BE2C (cell line): ENCODE measurements around the gene MBD2.

Experiments
- DNase-seq: peaks from one replicate; pipeline ENCODE4 v3.0.0-alpha.2; 2020
- H3K27me3 ChIP-seq: fragments of 250-450 bp; sonication (Bioruptor Pico); 2 replicates; pipeline ENCODE4 v1.5.1; 2020; ENCODE audit warnings: mild to moderate bottlenecking
- H3K36me3 ChIP-seq: fragments of 250-450 bp; sonication (Bioruptor Pico); 2 replicates; pipeline ENCODE4 v1.5.1; 2020; ENCODE audit warnings: mild to moderate bottlenecking
- H3K4me1 ChIP-seq: fragments of 250-450 bp; sonication (Bioruptor Pico); 2 replicates; pipeline ENCODE4 v1.5.1; 2020
- H3K4me3 ChIP-seq: 2 replicates; pipeline ENCODE4 v1.5.1; 2011; ENCODE audit warnings: low read depth, low read length
- H3K9me3 ChIP-seq: fragments of 250-450 bp; sonication (Bioruptor Pico); 2 replicates; pipeline ENCODE4 v1.5.1; 2020
- CTCF ChIP-seq: IDR thresholded peaks from 2 replicates; pipeline ENCODE4 v1.5.1; 2012; ENCODE audit warnings: mild to moderate bottlenecking, low read depth, low read length

MBD2 gene

DNA sequence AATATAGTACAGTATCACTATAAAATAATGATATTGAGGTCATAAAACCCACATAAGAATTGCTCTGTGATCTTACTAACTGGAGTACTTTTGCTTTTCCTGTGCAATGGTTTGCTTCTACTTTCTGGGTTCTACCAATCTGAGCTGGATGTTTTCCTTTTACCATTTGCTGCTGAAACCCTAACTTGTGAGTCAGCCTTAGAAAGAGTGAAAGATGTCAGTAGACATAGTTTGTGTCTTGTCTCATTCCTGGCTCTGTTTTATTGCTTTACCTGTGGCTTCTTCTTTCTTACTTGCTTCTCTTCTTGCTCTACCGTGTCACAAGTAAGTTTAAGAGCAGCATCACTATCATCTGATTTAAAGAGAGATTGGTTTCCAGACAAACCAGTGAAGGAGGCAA lies 61.0 kb downstream of the MBD2 start:
- Histone ChIP-seq H3K9me3 (no peaks in the 10 kb centered on the region), H3K4me3 (no peak overlapping the region), H3K4me1 (no peaks in the 10 kb centered on the region), H3K36me3 (no peaks in the 10 kb centered on the region), H3K27me3 (no peaks in the 10 kb centered on the region)
- no peak for TF ChIP-seq CTCF
- no peak for DNase-seq

GRCh38 chr18:54162431-54162830 lies 62.0 kb downstream of the MBD2 start:
- no peak for DNase-seq
- Histone ChIP-seq H3K9me3 (no peaks in the 10 kb centered on the region), H3K27me3 (no peaks in the 10 kb centered on the region), H3K36me3 (no peaks in the 10 kb centered on the region), H3K4me1 (no peaks in the 10 kb centered on the region), H3K4me3 (no peak overlapping the region)
- no peak for TF ChIP-seq CTCF

GRCh38 chr18:54161267-54161666 lies 63.2 kb downstream of the MBD2 start:
- no peak overlapping the region for H3K4me3 ChIP-seq
- no peaks in the 10 kb centered on the region for H3K36me3 ChIP-seq
- no peaks in the 10 kb centered on the region for H3K27me3 ChIP-seq
- no peak for TF ChIP-seq CTCF
- H3K4me1 ChIP-seq: no peaks in the 10 kb centered on the region
- DNase-seq: no peak
- H3K9me3 ChIP-seq: no peaks in the 10 kb centered on the region

DNA sequence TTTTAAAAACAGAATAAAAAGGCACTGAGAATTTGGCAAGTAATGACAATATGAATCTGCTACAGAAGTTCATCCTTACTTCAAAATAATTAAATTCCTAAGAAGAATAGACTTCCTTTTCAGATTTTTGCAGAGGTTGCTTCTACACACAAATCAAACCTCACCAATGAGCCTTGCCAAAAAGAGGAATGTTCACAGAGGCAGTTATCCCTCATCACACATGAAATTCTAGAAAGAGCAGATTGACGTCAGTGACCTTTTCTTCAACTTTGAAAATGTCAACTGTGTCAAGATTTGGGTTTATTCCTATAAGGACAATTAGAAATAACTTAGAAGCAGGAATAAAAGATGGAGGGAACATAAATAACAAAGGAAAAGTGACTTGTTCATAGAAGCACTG lies 64.6 kb downstream of the MBD2 start:
- Histone ChIP-seq H3K27me3 (no peaks in the 10 kb centered on the region), H3K36me3 (no peaks in the 10 kb centered on the region), H3K4me3 (no peak overlapping the region), H3K9me3 (no peaks in the 10 kb centered on the region), H3K4me1 (no peaks in the 10 kb centered on the region)
- TF ChIP-seq CTCF: no peak
- DNase-seq: no peak

- Histone ChIP-seq H3K9me3 (no peaks in the 10 kb centered on the region), H3K36me3 (no peaks in the 10 kb centered on the region), H3K4me1 (no peaks in the 10 kb centered on the region), H3K27me3 (no peaks in the 10 kb centered on the region), H3K4me3 (no peak overlapping the region)
- DNase-seq: no peak
- TF ChIP-seq CTCF: no peak
Measured at GRCh38 chr18:54157646-54158385, 66.7 kb downstream of the MBD2 start.

DNA sequence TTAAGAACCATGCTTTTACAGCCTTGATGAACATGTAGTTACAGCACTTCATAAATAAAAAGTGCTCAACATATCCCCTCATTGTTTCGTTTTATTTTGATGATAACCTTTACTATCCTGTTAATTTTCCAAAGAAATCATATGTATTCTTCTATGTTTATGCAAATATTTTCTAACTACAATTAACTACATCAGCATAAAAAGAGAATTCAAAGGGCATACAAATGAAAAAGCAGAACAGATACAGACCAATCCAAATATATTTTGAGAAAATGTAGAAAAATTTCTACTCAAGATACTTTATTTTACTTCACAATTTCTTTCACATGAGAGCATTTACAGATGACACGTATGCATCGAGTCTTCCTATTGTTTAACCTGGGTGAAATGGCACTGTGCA lies 69.1 kb downstream of the MBD2 start:
- Histone ChIP-seq H3K9me3 (no peaks in the 10 kb centered on the region), H3K4me3 (no peak overlapping the region), H3K27me3 (no peaks in the 10 kb centered on the region), H3K36me3 (no peaks in the 10 kb centered on the region), H3K4me1 (no peaks in the 10 kb centered on the region)
- no peak for DNase-seq
- TF ChIP-seq CTCF: no peak
